Measurements from ENCODE around the gene SOHLH2.

Gene SOHLH2, protein sequence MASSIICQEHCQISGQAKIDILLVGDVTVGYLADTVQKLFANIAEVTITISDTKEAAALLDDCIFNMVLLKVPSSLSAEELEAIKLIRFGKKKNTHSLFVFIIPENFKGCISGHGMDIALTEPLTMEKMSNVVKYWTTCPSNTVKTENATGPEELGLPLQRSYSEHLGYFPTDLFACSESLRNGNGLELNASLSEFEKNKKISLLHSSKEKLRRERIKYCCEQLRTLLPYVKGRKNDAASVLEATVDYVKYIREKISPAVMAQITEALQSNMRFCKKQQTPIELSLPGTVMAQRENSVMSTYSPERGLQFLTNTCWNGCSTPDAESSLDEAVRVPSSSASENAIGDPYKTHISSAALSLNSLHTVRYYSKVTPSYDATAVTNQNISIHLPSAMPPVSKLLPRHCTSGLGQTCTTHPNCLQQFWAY

DNA sequence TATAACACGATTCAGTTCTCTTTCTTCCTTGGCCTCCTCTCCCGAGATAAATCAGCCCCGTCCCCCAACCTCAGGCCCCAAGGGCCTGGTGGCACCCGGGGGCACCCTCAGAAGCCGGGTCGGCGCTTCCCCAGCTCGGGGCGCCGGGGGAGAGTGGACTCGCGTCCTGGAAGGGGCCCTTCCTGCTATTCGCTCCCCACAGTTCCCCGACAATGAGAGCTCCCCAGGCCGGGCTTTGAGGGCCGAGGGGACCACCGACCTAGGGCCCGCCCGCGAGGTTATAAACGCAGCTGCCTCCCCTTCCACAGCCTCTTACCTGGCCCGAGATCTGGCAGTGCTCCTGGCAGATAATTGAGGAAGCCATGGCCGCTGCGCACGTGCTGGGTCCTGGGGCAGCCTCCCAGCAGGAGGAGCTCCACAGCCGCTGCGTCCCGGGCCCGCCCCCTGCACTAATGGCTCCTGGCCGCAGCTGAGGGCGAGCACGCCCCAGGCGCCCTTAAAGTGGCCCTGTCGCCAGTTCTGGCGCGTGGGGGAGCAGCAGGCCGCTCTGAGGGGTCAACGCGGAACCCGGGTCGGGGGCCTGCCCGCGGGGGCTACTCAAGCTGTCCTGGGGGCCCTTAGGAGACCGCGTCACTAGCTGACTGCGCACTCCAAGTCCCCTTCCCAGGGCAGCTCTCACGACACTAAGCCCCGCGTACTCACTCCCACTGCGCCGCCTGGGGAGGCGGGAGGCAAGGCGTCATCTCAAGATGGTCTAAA, at the start of gene SOHLH2:
Gene SOHLH2 (minus strand): TSS at position 394 of the 759 bp plus-strand sequence. CDS start 30 bp downstream, at position 364.
- Histone ChIP-seq H3K27me3 (no peaks in the 10 kb centered on the region), H3K9me3 (no peaks in the 10 kb centered on the region), H3K4me1 (ENCODE audit: control insufficient read depth in 1 of 2, insufficient read depth in 1 of 2, low read depth in 1 of 2, low read length in 1 of 2) (no peaks in the 10 kb centered on the region), H3K27ac (no peak within 1 kb of the TSS), H3K36me3 (no peaks in the 10 kb centered on the region), H3K4me3 (ENCODE audit: low read depth in 1 of 2, low read length in 1 of 2) (no peak within 1 kb of the TSS)
- TF ChIP-seq, protein P1, sequence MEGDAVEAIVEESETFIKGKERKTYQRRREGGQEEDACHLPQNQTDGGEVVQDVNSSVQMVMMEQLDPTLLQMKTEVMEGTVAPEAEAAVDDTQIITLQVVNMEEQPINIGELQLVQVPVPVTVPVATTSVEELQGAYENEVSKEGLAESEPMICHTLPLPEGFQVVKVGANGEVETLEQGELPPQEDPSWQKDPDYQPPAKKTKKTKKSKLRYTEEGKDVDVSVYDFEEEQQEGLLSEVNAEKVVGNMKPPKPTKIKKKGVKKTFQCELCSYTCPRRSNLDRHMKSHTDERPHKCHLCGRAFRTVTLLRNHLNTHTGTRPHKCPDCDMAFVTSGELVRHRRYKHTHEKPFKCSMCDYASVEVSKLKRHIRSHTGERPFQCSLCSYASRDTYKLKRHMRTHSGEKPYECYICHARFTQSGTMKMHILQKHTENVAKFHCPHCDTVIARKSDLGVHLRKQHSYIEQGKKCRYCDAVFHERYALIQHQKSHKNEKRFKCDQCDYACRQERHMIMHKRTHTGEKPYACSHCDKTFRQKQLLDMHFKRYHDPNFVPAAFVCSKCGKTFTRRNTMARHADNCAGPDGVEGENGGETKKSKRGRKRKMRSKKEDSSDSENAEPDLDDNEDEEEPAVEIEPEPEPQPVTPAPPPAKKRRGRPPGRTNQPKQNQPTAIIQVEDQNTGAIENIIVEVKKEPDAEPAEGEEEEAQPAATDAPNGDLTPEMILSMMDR (IDR thresholded peaks at IDR 0.05) = no peak

DNA sequence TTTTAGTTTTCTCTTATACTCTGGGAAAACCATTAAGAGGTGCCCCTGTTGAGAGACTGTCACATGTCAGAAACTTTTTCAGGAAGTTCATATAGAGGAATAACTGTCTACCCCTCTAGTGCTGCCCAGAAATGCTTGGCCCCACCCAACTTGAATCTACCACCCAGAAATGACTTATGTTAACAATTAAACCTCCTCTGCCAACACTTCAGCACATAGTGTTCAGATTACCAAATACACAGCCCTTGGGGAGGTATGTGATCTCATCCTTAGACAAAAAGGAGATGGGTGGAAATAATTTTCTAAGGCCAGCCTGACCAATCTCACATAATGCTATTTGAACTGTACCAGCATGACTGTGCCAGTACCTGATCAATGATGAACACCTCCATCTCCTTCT, 47.6 kb upstream of the SOHLH2 start:
- Histone ChIP-seq H3K9me3 (no peaks in the 10 kb centered on the region), H3K4me1 (ENCODE audit: control insufficient read depth in 1 of 2, insufficient read depth in 1 of 2, low read depth in 1 of 2, low read length in 1 of 2) (no peaks in the 10 kb centered on the region), H3K27me3 (no peaks in the 10 kb centered on the region), H3K27ac (no peak overlapping the region), H3K4me3 (ENCODE audit: low read depth in 1 of 2, low read length in 1 of 2) (no peak overlapping the region), H3K36me3 (no peaks in the 10 kb centered on the region)
- TF ChIP-seq, protein P1 (IDR thresholded peaks at IDR 0.05) = no peak

DNA sequence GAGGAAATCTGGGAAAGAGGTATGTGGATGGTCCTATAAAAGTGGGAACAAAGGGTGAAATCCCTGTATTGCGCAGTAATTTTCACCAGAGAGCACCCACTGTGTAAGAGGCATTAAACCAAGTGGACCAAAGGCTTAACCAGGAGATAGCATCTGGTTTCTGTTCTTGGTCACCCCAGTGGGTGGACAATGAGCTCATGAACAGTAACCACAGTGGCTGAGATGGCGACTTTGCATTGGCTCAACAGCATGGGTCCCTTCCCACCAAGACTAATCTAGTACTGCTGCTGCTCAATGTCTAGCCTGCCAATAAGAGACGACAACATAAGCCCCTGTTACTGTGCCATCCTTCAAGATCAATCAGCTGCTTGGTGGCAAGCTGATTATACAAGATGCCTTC, 46.7 kb upstream of the SOHLH2 start:
- TF ChIP-seq, protein P1 (IDR thresholded peaks at IDR 0.05) = no peak
- no peak overlapping the region for H3K27ac ChIP-seq
- no peaks in the 10 kb centered on the region for H3K9me3 ChIP-seq
- H3K36me3 ChIP-seq = no peaks in the 10 kb centered on the region
- H3K4me3 ChIP-seq (ENCODE audit: low read depth in 1 of 2, low read length in 1 of 2) = no peak overlapping the region
- H3K27me3 ChIP-seq = no peaks in the 10 kb centered on the region
- H3K4me1 ChIP-seq (ENCODE audit: control insufficient read depth in 1 of 2, insufficient read depth in 1 of 2, low read depth in 1 of 2, low read length in 1 of 2) = no peaks in the 10 kb centered on the region

DNA sequence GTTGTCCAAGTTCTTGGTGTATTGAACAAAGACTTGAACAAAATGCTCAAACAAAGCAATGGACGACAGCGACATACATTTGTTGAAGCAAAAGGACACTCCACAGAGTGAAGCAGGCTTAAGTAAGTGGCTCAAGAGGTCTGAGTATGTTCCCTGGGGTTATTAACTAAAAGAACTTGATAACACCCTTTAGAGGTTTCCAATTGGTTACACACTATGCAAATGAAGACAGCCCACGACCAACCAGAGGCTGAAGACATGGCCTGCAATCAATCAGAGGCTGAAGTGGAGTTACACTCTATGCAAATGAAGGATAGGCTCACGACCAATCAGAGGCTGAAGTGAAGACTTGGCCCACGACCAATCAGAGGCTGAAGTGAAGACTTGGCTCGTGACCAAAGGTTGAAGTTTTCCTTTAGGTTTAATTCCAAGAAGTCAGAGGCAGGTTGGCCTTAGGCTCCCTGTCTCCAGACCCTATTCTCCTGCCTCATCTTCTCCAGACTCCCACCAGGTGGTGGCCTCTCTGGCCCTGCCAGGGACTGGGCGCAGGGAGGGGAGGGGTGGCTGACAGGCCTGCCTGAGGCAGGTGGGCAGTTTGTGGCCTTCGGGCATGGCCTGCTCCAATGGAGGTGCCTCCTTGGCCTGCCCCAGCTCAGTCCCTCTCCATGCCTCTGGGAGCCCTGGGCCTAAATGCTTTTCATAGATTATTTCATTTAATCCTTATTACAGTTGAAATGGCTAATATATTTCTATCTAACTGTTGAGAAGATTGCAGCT, 45.2 kb upstream of the SOHLH2 start:
- Histone ChIP-seq H3K36me3 (no peaks in the 10 kb centered on the region), H3K4me1 (ENCODE audit: control insufficient read depth in 1 of 2, insufficient read depth in 1 of 2, low read depth in 1 of 2, low read length in 1 of 2) (no peaks in the 10 kb centered on the region), H3K9me3 (no peaks in the 10 kb centered on the region), H3K27ac (no peak overlapping the region), H3K27me3 (no peaks in the 10 kb centered on the region), H3K4me3 (ENCODE audit: low read depth in 1 of 2, low read length in 1 of 2) (no peak overlapping the region)
- TF ChIP-seq, protein P1 (IDR thresholded peaks at IDR 0.05) = no peak

DNA sequence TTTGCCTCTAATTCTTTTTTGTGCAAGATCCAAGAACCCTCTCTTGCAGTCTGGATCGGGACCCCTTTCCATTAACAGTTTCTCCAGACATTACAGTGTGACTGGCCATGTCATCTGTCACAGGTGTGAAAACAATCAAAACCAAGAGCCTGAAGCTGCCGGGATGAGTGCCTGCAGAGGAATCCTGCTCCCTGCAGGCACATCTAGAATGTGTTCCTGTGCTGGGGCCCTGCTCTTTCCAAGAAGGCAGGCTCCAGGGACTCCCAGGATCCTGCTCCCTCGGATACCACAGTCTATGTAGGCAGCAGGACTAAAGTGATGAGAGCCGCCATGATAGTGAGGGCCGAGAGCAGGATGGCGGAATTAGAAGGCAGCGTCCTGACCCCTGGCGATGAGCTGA, 44.5 kb upstream of the SOHLH2 start:
- no peaks in the 10 kb centered on the region for H3K4me1 ChIP-seq (ENCODE audit: control insufficient read depth in 1 of 2, insufficient read depth in 1 of 2, low read depth in 1 of 2, low read length in 1 of 2)
- TF ChIP-seq, protein P1 (IDR thresholded peaks at IDR 0.05) = no peak
- no peaks in the 10 kb centered on the region for H3K9me3 ChIP-seq
- H3K4me3 ChIP-seq (ENCODE audit: low read depth in 1 of 2, low read length in 1 of 2) = no peak overlapping the region
- H3K36me3 ChIP-seq = no peaks in the 10 kb centered on the region
- H3K27me3 ChIP-seq = no peaks in the 10 kb centered on the region
- H3K27ac ChIP-seq = no peak overlapping the region

Data from neutrophil (primary cell).